HG02623 (cell line): ENCODE results near the gene TCHP.
"Not testable (repeated sequence)": the region's sequence is repeated elsewhere in the genome, so short reads cannot be mapped to it uniquely, and the experiment has no call there.

Source experiments
- ATAC-seq: cut with Tn5 transposase; IDR thresholded peaks from one replicate; pipeline ENCODE4 v1.9.1; 2021; ENCODE audit warnings: moderate library complexity; ENCODE audit not compliant: unreplicated experiment

The TCHP gene

GRCh38 chr12:109905301-109905700 lies 5.2 kb downstream of the TCHP start:
- ATAC-seq: no peak

GRCh38 chr12:109910254-109910968 lies 10.3 kb downstream of the TCHP start:
- no peak for ATAC-seq

GRCh38 chr12:109910969-109911348 lies 10.9 kb downstream of the TCHP start:
- ATAC-seq: no peak

DNA sequence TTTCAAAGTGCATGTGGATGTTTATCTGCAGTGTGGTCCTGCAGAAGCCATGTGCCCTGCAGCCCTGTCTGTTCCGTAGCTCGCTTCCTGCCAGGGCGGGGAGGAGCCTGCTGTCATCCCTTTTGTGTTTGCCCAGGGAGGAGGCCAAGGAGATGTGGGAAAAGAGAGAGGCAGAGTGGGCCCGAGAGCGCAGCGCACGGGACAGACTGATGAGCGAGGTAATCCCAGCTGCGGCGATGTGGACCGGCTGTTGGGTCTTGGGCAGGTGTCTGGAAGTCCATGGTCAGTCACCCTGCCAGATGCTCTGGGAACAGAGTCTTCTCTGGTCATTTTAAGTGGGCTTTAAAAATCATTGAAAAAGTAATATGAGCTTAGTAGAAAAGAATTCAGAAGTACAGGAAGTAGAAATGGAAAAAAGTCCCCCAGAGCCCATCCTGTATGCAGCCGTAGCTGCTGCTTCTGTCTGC lies 12.8 kb downstream of the TCHP start:
- no peak for ATAC-seq

GRCh38 chr12:109914461-109914860 lies 14.4 kb downstream of the TCHP start:
- no peak for ATAC-seq

DNA sequence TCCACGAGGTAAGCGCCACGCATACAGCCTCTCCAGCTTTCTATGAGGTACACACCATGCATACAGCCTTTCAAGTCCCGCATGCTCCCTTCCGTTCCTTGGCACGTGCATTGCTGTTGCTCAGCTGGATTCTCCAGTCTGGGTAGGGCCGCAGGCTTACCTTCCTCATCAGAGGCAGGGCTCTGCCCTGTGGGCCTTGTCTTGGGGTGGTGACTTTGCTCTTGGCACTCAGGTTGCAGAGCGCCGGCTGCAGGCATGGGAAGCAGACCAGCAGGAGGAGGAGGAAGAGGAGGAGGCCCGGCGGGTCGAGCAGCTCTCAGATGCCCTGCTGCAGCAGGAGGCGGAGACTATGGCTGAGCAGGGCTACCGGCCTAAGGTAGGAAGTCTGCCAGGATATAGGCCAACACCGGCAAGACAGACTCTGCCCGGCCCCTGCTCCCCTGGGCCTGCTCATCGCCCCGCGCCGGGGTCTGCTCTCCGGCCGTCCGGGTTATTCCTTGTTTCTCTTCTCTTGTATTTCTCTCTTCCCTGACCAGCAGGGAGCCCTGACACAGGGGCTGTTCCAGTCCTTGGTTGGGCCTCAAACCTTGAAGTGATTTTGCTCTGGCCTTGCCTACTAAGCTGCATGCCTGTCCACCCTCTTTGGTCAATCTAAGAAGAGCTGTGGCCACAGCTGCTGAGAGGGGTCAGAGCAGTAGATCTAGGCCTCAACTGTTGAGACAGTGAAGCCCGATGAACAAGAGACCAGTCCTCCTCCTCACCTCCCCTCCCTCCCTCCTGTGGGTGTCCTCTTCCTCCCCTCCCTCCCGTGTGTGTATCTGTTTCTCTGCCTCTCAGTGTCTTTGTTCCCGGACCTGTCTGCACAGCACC lies 15.3 kb downstream of the TCHP start:
- no peak for ATAC-seq

- ATAC-seq: no peak
These were observed 16.0 kb downstream of the TCHP start for GRCh38 chr12:109916045-109916444.

DNA sequence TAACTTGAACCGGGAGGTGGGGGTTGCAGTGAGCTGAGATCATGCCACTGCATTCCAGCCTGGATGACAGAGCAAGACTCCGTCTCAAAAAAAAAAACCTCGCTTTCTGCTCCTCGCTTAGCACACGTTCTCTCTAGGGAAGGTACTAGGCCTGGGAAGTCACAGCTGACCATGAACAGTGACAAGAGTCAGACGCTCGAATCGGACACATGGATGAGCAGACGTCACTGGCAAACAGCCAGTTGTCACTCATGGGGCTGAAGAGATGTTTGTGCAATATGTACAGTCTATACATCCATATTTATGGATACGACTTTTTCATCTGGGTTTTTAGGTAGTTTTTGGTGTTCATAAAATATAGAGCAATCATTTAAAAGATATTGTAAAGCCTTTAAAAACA lies 19.4 kb downstream of the TCHP start:
- no peak for ATAC-seq

DNA sequence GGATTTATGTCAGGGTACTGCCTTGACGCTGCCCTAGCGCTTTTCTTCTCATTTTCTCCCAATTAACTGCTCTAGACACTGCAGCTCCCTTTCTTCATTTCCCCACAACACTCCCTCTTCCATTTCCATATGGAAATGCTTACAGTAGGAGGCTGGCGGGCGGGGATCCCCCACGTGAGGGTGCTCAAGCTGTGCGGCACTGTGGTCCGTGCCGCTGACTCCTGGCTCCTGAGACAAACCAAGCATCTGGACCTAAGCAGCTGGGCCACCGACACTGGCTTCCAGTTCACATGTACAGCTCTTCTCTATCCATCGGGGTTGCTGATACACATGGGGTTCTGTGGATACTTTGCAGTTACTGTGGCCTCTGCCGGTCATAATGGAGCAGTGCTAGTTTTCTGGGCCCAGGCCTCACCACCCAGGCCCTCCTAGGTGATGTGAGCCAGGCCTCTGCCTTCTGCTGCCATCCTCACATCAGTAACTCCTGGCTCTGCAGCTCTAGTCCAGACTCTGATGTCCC lies 20.2 kb downstream of the TCHP start:
- ATAC-seq: no peak

GRCh38 chr12:109921982-109922381 lies 21.9 kb downstream of the TCHP start:
- ATAC-seq: no peak

- ATAC-seq: no peak
These were observed 23.0 kb downstream of the TCHP start for GRCh38 chr12:109923038-109923437.

- ATAC-seq: no peak
These were observed 23.6 kb downstream of the TCHP start for GRCh38 chr12:109923481-109924245.

- no peak for ATAC-seq
These were observed 25.2 kb downstream of the TCHP start for GRCh38 chr12:109925185-109925840.

GRCh38 chr12:109926016-109926415 lies 25.9 kb downstream of the TCHP start:
- ATAC-seq: no peak

DNA sequence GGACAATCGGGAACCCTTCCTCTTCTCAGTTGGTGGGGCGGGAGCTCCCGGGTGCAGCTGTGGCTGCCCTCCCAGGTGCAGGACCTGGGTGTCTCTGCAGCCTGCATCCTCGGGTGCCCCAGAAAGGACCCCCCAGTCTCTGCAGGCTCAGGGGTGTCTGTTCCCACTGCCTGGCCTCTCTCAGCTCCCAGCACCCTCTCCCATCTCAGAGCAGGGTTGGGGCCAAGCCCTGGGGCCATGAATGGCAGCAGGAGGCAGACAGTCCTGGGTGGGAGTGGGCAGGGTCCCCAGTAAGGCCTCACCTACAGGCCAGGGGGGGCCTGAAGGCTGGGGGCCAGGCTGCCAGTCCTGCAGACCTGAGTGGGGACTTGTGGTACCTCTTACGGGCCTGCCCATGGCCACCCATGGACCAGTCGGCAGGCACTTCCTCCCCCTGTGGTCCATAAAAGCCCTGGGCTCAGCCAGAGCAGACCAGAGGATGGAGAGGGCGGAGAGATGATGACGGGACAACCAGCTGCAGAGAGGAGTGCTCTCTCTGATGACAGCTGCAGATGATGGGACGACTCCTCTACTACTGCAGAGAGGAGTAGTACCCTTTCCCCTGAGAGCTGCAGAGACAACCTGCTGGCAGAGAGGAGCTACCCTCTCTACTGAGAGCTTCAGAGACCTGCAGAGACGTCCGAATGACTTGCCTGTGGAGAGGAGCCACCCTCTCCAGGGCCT lies 26.6 kb downstream of the TCHP start:
- ATAC-seq: no peak

- no peak for ATAC-seq
These were observed 27.5 kb downstream of the TCHP start for GRCh38 chr12:109927622-109928021.

- no peak for ATAC-seq
These were observed 28.1 kb downstream of the TCHP start for GRCh38 chr12:109928058-109928656.

- ATAC-seq: not testable (repeated sequence)
These were observed 29.3 kb downstream of the TCHP start for GRCh38 chr12:109929326-109929725.

- no peak for ATAC-seq
These were observed 30.1 kb downstream of the TCHP start for GRCh38 chr12:109930028-109930800.
